Omental fat pad (tissue), 4 donors: ENCODE results near the gene DBNDD2. TPM values are rescaled to one million over a fixed set of nuclear protein-coding genes. Genes with fewer than 3 reads are reported as not detected.

Experiments used
- ATAC-seq: fragments of 150-250 bp; one replicate; pipeline ENCODE4 v1.9.1; 2016; ENCODE audit warnings: mild to moderate bottlenecking, moderate library complexity; ENCODE audit not compliant: low FRiP score
- DNase-seq: peaks from one replicate; pipeline ENCODE4 v3.0.0-alpha.2; 2019; ENCODE audit warnings: low spot score
- CTCF ChIP-seq, 3 donors: fragments of 450-650 bp; IDR thresholded peaks; one replicate each; pipeline ENCODE4 v1.5.1; 2016 to 2017; ENCODE audit warnings: antibody characterized with exemption in 3 of 3, mild to moderate bottlenecking in 3 of 3, moderate library complexity in 2 of 3
- total RNA-seq, 4 donors: library from RNA; depleted of rRNA; stranded (reverse); fragments of >200 nt; gene quantifications; one replicate each; pipeline ENCODE4 v1.1.0, GENCODE V29; 2016

The DBNDD2 gene
- total RNA-seq, 4 donors from 2014 or later: 20.7 to 45.7 (median 27.9) TPM

DNA sequence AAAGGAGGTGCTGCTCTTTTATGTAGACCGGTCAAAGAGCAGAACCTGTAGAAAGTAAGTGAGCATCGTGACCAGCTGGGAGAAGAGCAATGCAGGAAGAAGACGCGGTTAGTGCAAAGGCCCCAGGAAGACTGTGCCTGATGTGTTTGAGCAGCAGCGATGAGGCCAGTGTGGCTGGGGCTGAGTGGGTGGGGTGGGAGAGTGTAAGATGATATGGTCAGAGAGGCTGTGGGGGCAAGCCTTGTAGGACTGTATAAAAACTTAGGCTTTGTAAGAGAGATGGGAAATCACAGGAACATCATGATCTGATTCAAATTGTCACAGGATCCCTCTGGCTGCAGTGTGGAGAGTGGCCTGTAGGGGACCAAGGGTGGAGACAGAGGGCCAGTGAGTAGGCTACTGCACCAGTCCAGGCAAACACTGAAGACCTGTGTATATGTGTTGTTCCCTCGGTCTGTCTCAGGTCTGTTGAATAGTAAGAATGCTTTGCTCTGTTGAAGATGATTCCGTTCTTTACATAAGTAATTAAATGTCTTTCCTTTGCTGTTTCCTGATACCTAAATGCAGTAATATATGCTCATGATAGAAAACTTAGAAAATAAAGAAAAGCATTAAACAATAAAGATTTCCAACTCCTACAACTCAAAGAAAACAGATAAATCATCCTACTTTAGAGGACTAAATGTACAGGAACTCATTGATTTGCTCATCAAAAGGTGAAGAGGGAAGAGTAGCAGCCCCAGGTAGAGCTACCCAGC, 37.9 kb downstream of the DBNDD2 start:
- no peak for DNase-seq
- TF ChIP-seq CTCF (IDR thresholded peaks at IDR 0.05): no peak
- no peak for ATAC-seq

DNA sequence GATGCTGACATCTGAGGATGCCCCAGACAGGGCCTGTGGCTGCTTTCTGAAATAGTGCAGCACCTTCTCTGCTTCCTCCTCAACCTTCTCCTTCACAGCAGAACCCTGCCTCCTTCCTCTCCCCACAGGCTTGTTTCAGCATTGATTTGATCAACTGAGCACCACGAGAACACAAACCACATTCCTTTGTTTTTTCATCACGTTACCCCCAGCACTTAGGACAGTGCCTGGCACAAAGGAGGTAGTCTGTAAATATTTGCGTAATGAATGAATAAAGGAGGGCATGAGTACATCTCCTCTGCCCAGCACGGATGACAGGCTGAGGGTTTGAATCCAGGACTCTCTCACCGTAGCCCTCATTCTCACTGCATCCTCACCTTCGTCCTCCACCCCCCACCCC, 40.2 kb downstream of the DBNDD2 start:
- ATAC-seq (no peak), DNase-seq (no peak)

DNA sequence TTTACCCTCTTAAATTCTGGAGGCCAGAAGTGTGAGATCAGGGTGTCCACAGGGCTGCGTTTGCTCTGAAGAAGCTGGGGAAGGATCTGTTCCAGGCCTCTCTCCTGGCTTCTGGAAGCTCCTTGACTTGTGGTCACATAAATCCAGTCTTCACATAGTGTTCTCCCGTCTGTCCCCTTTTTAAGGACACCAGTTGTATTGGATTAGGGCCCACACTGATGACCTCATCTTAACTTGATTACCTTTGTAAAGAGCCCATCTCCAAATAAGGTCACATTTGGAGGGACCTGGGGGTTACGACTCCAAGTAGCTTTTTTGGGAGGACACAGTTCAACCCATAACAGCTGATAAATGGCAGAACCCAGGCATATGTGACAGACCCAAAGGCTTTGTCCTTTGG, 41.4 kb downstream of the DBNDD2 start:
- no peak for TF ChIP-seq CTCF (IDR thresholded peaks at IDR 0.05)
- no peak for ATAC-seq
- no peak for DNase-seq

More for the DNA sequence above, 40.2 kb downstream of the DBNDD2 start:
- TF ChIP-seq CTCF (IDR thresholded peaks at IDR 0.05): no peak

DNA sequence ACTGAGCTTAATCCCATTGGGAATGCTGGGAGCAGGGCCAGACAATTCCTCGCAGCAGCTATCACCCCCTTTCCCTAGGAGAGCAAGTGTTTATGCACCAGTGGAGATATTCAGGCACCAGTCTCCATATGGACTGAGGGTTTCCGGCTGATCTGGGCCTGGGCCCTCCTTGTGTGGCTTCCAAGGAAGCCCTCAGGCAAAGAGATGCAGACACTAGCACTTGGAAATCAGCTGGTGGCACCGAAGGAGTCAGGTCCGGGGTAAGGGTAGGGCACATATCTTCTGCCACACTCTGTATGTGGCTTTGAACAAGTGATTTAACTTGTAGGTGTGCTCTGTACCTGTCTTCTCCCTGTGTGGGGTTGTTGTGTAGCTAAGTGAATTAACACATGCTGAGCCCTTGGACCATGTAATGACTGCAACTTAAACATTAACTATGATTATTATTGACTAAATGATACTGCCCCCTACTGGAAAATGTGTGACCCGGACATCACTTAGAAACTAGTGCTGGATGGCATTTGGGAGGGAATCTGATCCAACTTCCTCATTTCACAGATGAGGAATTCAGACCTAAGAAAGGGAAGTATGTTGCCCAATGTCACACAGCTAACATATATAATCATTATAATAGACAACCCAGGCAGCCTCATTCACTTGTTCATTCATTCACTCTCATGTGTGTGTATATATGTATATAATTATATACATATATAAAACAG, 42.2 kb downstream of the DBNDD2 start:
- DNase-seq (no peak), ATAC-seq (no peak)
- no peak for TF ChIP-seq CTCF (IDR thresholded peaks at IDR 0.05)

DNA sequence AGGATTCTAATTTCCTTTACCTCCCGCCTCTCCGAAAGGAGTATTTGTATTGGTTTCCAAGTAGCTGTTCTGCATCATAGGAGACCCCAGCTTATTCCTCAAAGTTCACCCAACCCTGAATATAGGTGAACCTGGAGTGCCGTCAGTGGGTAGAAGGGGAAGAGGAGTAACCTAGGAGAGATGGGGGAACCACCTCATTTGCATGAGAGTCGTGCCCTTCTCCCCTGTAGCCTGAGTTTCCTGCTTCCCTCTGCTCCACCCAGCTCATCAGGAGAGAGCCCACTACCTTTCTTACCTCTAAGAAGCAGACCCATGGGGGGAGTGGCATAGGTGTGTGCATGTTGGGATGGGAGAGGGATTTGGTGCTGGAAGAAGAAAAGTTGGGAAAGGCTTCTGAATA, 44.1 kb downstream of the DBNDD2 start:
- no peak for TF ChIP-seq CTCF (IDR thresholded peaks at IDR 0.05)
- no peak for DNase-seq
- no peak for ATAC-seq

DNA sequence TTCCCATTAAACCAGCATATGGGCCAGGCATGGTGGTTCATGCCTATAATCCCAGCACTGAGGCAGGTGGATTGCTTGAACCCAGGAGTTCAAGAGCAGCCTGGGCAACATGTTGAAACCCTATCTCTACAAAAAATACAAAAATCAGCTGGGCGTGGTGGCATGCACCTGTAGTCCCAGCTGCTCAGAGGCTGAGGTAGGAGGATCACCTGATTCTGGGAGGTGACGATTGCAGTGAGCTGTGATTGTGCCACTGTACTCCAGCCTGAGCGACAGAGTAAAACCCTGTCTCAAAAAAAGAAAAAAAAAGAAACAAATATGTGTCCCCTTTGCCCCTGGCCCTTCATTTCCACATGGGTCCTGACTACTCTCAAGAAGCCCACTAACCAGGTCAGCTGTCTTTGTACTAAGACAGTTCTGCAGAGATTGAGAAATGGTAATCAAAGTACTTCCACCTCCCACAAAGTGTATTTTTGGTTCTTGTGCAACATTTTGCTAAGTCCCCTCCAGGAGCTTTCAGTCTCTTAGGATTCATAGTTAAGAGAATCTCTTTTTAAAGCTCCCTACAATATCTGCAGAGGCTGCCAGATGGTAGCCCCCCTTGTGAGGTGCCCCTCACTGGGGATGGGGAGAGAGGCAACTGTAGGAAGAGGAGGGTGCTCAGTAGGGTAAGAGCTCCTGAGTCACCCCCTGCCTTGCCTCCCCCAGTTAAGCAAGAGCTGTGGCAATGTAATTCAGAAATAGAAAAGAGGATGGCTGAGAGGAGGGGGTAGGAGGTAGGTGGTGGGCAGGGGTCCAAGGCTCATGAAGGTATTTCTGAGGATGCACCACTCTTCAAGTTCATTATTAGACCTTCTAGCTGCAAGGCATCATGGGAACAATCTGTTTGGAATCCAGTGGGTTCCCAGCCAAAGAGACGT, 44.9 kb downstream of the DBNDD2 start:
- peak; percentile 21 for ATAC-seq
- no peak for DNase-seq
- no peak for TF ChIP-seq CTCF (IDR thresholded peaks at IDR 0.05)
